Measurements from ENCODE around the gene ACTN4. TPM values are rescaled to one million over a fixed set of nuclear protein-coding genes. Genes with fewer than 3 reads are reported as not detected.

ACTN4 gene
- total RNA-seq, 1 donor from 2014 or later: 127 TPM

DNA sequence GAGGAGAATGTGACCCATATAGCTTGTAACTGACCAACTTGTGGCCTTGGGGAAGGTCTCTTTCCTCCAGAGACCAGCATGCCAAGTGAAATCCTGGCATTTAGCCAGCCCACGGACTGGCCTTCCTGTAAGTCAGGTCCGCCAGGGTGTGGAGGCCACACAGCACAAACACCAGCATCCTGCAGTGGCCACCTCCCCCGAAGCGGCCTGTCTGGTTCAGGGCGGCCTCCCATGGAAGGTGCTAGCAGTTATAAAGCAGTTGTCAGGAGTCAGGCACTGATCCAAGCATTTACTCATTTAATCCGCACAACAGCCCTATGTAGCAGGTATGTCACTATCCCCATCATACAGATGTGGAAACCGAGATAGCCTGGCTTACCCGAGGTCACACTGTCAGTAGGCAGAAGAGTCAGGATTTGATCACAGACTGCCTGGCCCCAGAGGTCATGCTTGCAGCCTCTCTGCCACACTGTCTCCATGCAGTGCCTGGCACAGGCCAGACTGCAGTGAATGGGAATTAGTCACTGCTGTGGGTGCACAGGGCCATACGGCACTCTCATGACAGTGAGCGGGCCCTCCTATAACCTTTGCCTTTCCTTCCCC is 60.2 kb downstream of the ACTN4 start:
- H3K27ac Mint-ChIP-seq: no peak overlapping the region
- H3K27me3 ChIP-seq: no peaks in the 10 kb centered on the region
- no peak overlapping the region for H3K4me3 ChIP-seq
- no peak overlapping the region for H3K4me3 Mint-ChIP-seq
- H3K4me1 ChIP-seq: no peaks in the 10 kb centered on the region
- no peak overlapping the region for H3K27ac ChIP-seq
- H2AFZ ChIP-seq (replicated peaks): no peak overlapping the region
- no peaks in the 10 kb centered on the region for H3K36me3 ChIP-seq
- H3F3A ChIP-seq (ENCODE audit: low read depth): no peaks in the 10 kb centered on the region
- peaks cover 19% of the 10 kb centered on the region for H3K36me3 Mint-ChIP-seq
- peaks cover 3% of the 10 kb centered on the region for H3K4me1 Mint-ChIP-seq
- no peak overlapping the region for H3K9ac ChIP-seq
- H3K9me3 Mint-ChIP-seq: no peaks in the 10 kb centered on the region
- no peaks in the 10 kb centered on the region for H3K79me2 ChIP-seq (ENCODE audit: low read depth)
- DNase-seq (ENCODE audit: low spot score): no peak
- no peaks in the 10 kb centered on the region for H3K9me3 ChIP-seq (ENCODE audit: low read depth)
- H3K27me3 Mint-ChIP-seq (ENCODE audit: insufficient read depth, low read depth): peaks cover 3% of the 10 kb centered on the region
- no peak overlapping the region for H3K4me2 ChIP-seq
- peaks cover 5% of the 10 kb centered on the region for H4K20me1 ChIP-seq (ENCODE audit: low read depth)
- TF ChIP-seq EZH2phosphoT487 (IDR thresholded peaks at IDR 0.05) (no peak), EZH2 (IDR thresholded peaks at IDR 0.05) (no peak)
- TF ChIP-seq, protein P1, sequence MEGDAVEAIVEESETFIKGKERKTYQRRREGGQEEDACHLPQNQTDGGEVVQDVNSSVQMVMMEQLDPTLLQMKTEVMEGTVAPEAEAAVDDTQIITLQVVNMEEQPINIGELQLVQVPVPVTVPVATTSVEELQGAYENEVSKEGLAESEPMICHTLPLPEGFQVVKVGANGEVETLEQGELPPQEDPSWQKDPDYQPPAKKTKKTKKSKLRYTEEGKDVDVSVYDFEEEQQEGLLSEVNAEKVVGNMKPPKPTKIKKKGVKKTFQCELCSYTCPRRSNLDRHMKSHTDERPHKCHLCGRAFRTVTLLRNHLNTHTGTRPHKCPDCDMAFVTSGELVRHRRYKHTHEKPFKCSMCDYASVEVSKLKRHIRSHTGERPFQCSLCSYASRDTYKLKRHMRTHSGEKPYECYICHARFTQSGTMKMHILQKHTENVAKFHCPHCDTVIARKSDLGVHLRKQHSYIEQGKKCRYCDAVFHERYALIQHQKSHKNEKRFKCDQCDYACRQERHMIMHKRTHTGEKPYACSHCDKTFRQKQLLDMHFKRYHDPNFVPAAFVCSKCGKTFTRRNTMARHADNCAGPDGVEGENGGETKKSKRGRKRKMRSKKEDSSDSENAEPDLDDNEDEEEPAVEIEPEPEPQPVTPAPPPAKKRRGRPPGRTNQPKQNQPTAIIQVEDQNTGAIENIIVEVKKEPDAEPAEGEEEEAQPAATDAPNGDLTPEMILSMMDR (IDR thresholded peaks at IDR 0.05): no peak

DNA sequence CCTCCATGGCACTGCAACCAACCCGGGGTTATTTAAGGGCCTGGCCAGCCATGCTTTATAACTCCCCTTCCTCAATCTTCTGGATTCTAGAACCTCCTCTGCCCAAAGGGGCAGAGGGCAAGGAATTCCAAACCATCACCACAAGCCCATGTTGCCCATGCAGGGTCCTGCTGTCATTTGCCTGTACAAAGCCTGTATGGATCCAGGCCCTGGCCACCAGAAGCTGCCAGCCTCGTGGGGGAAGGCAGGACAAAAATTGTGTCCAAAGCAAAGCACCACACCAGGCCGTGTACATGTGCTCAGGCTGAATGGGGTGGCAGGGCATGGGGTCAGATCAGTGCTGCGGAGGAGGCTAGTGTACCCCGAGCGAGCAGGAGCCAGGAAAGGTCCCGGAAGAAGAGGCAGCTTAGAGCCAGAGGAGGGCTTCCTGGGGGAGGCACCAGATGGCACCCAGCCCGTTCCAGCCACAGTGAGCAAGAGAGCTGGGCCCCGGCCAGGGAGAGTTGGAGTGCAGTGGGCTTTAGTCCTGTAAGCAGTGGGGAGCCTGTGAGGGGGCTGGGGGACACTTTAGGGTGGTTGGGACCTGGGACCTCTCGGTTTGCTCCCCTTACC is 61.1 kb downstream of the ACTN4 start:
- Mint-ChIP-seq H3K36me3 (peaks cover 19% of the 10 kb centered on the region), H3K27ac (no peak overlapping the region), H3K4me1 (peaks cover 3% of the 10 kb centered on the region), H3K9me3 (no peaks in the 10 kb centered on the region), H3K4me3 (no peak overlapping the region), H3K27me3 (ENCODE audit: insufficient read depth, low read depth) (peaks cover 3% of the 10 kb centered on the region)
- H3K4me1 ChIP-seq: no peaks in the 10 kb centered on the region
- H3K79me2 ChIP-seq (ENCODE audit: low read depth): no peaks in the 10 kb centered on the region
- no peaks in the 10 kb centered on the region for H3K36me3 ChIP-seq
- H3K9ac ChIP-seq: no peak overlapping the region
- H3K27ac ChIP-seq: no peak overlapping the region
- no peaks in the 10 kb centered on the region for H3F3A ChIP-seq (ENCODE audit: low read depth)
- H3K27me3 ChIP-seq: no peaks in the 10 kb centered on the region
- no peak for DNase-seq (ENCODE audit: low spot score)
- TF ChIP-seq, protein P1 (IDR thresholded peaks at IDR 0.05): no peak
- TF ChIP-seq EZH2phosphoT487 (IDR thresholded peaks at IDR 0.05): no peak
- no peak for TF ChIP-seq EZH2 (IDR thresholded peaks at IDR 0.05)
- no peak overlapping the region for H2AFZ ChIP-seq (replicated peaks)
- no peak overlapping the region for H3K4me2 ChIP-seq
- H3K4me3 ChIP-seq: no peak overlapping the region
- peaks cover 9% of the 10 kb centered on the region for H4K20me1 ChIP-seq (ENCODE audit: low read depth)
- no peaks in the 10 kb centered on the region for H3K9me3 ChIP-seq (ENCODE audit: low read depth)

DNA sequence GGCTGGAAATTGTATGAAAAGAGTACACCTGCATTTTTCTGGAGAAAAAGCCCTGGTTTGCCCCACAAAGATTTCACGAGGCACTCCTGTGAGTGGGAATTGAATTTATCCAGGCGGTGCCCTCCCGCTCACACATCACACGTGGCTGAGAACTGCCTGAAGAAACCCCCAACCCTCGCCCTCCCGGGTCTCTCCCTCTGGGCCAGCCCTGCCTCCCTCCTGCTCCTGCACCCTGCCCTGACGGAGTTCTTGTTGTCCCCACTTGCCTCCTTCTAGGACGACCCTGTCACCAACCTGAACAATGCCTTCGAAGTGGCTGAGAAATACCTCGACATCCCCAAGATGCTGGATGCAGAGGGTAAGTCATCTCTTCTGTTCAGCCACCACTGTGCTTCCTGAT is 61.7 kb downstream of the ACTN4 start:
- Mint-ChIP-seq H3K27me3 (ENCODE audit: insufficient read depth, low read depth) (peaks cover 3% of the 10 kb centered on the region), H3K27ac (no peak overlapping the region), H3K36me3 (peaks cover 20% of the 10 kb centered on the region), H3K4me1 (peaks cover 2% of the 10 kb centered on the region), H3K9me3 (no peaks in the 10 kb centered on the region), H3K4me3 (no peak overlapping the region)
- no peaks in the 10 kb centered on the region for H3K79me2 ChIP-seq (ENCODE audit: low read depth)
- no peaks in the 10 kb centered on the region for H3K36me3 ChIP-seq
- H3K27me3 ChIP-seq: no peaks in the 10 kb centered on the region
- H3K4me1 ChIP-seq: no peaks in the 10 kb centered on the region
- H3K9ac ChIP-seq: no peak overlapping the region
- TF ChIP-seq, protein P1 (IDR thresholded peaks at IDR 0.05): no peak
- no peak for TF ChIP-seq EZH2 (IDR thresholded peaks at IDR 0.05)
- no peak for TF ChIP-seq EZH2phosphoT487 (IDR thresholded peaks at IDR 0.05)
- H2AFZ ChIP-seq (replicated peaks): no peak overlapping the region
- no peak overlapping the region for H3K27ac ChIP-seq
- no peaks in the 10 kb centered on the region for H3F3A ChIP-seq (ENCODE audit: low read depth)
- peaks cover 9% of the 10 kb centered on the region for H4K20me1 ChIP-seq (ENCODE audit: low read depth)
- DNase-seq (ENCODE audit: low spot score): no peak
- H3K4me3 ChIP-seq: no peak overlapping the region
- no peak overlapping the region for H3K4me2 ChIP-seq
- no peaks in the 10 kb centered on the region for H3K9me3 ChIP-seq (ENCODE audit: low read depth)

Measured in neural progenitor cell (in vitro differentiated cells).